DOHH2 (cell line): ENCODE data around the gene C13orf46.
"Not testable (repeated sequence)": the region's sequence is repeated elsewhere in the genome, so short reads cannot be mapped to it uniquely, and the experiment has no call there.

Source experiments
- CTCF ChIP-seq: fragments of 200-600 bp; sonication (generic); IDR thresholded peaks from one replicate; pipeline ENCODE4 v1.5.1; 2014; ENCODE audit warnings: antibody characterized with exemption, mild to moderate bottlenecking, low read depth, low read length; ENCODE audit not compliant: poor library complexity, severe bottlenecking
- EZH2phosphoT487 ChIP-seq: fragments of 200-600 bp; sonication (generic); IDR thresholded peaks from 2 replicates; pipeline ENCODE4 v1.6.1; 2017; ENCODE audit warnings: borderline replicate concordance, mild to moderate bottlenecking, antibody characterized with exemption, low read length, moderate library complexity, mixed read lengths

GRCh38 chr13:113988859-113989258, 15.0 kb upstream of the C13orf46 start:
- not testable (repeated sequence) for TF ChIP-seq CTCF, EZH2phosphoT487
